PFSK-1 (cell line): Measurements from ENCODE around the gene AK8.

Experiments
- FOXP2 ChIP-seq: optimal IDR thresholded peaks from 2 replicates; pipeline ENCODE3; 2011; ENCODE audit warnings: borderline replicate concordance, control low read depth, inconsistent platforms; ENCODE audit not compliant: insufficient read depth; ENCODE audit errors: extremely low read length, extremely low read depth
- POLR2AphosphoS5 ChIP-seq: IDR thresholded peaks from 2 replicates; pipeline ENCODE4 v1.6.1; 2012; ENCODE audit warnings: low read depth, mild to moderate bottlenecking, control low read depth, low read length, moderate library complexity
- REST ChIP-seq, 2 experiments: IDR thresholded peaks; 2 replicates each; pipeline versions ENCODE4 v1.6.1 to v1.8.0; 2011 to 2012; ENCODE audit warnings: low read depth in 2 of 2, low read length in 2 of 2, control low read depth in 1 of 2, inconsistent platforms in 1 of 2, mild to moderate bottlenecking in 1 of 2, moderate library complexity in 1 of 2; ENCODE audit not compliant: insufficient read depth in 1 of 2
- SIN3A ChIP-seq: IDR thresholded peaks from 2 replicates; pipeline ENCODE4 v1.6.1; 2012; ENCODE audit warnings: mild to moderate bottlenecking, low read length, moderate library complexity, borderline replicate concordance; ENCODE audit not compliant: insufficient read depth
- TAF1 ChIP-seq: IDR thresholded peaks from 2 replicates; pipeline ENCODE4 v1.6.1; 2012; ENCODE audit warnings: low read length, control low read depth, borderline replicate concordance; ENCODE audit not compliant: insufficient read depth

The AK8 gene

GRCh38 chr9:132792547-132792946, 85.5 kb downstream of the AK8 start:
- TF ChIP-seq SIN3A (no peak), POLR2AphosphoS5 (no peak), REST (IDR thresholded peaks at IDR 0.05; ENCODE audit: insufficient read depth in 1 of 2, low read depth in 2 of 2, low read length in 2 of 2) (no peak), FOXP2 (no peak), TAF1 (no peak)

DNA sequence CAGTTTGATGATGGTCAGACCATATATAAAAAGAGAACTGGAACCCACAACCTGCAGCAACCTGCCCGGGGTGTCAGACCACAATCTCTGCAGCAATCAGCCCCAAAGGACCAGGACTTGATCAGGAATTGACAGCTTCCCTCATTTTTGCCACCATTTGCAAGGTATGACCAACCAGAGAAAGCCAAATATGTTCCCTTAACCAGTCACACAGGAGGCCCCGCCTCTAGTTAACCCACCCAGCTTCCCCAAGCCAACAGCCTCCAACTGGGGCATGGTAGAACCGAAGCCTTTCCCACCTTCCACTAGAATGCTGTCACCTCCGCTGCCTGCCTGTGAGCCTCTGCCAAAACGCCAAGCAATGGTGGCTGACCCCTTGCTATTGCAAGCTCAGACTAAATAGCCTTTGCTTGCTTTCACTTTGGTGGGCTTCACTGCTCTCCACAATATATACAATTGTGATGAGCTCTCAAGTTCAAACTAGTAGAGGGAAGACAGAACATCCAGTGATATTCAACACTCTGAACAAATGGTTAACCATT, 86.3 kb downstream of the AK8 start:
- TF ChIP-seq FOXP2, result no peak

DNA sequence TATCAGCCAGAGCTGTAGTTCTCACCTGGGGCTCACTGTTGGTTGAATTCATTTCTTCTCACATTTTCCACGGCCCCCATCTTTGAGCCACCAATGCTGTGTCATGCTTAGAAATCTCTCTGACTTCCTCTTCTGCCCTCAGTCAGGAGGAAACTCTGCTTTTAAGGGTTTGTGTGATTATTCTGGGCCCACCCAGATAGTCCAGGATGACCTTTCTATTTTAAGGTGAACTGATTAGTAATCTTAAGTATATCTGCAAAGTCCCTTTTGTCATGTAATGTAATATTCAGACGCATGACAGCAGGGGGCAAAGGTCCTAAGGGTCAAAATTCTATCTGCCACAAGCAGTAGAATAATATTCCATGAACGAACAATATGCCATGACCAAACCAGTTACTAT, 88.4 kb downstream of the AK8 start:
- TF ChIP-seq FOXP2, result no peak
- TF ChIP-seq TAF1, result no peak
- TF ChIP-seq POLR2AphosphoS5, result no peak
- no peak for TF ChIP-seq REST (IDR thresholded peaks at IDR 0.05; ENCODE audit: insufficient read depth in 1 of 2, low read depth in 2 of 2, low read length in 2 of 2)
- TF ChIP-seq SIN3A, result no peak

GRCh38 chr9:132788378-132788777, 89.7 kb downstream of the AK8 start:
- no peak for TF ChIP-seq REST (IDR thresholded peaks at IDR 0.05; ENCODE audit: insufficient read depth in 1 of 2, low read depth in 2 of 2, low read length in 2 of 2)
- TF ChIP-seq POLR2AphosphoS5, result no peak
- TF ChIP-seq FOXP2, result no peak
- TF ChIP-seq TAF1, result no peak
- no peak for TF ChIP-seq SIN3A

- TF ChIP-seq TAF1, result no peak
- no peak for TF ChIP-seq POLR2AphosphoS5
- no peak for TF ChIP-seq FOXP2
- TF ChIP-seq SIN3A, result no peak
- TF ChIP-seq REST (IDR thresholded peaks at IDR 0.05; ENCODE audit: insufficient read depth in 1 of 2, low read depth in 2 of 2, low read length in 2 of 2), result no peak
These were observed 90.3 kb downstream of the AK8 start for GRCh38 chr9:132787748-132788159.
